ENCODE data around the gene DLL3. TPM values are rescaled to one million over a fixed set of nuclear protein-coding genes. Genes with fewer than 3 reads are reported as not detected.

Gene DLL3
- total RNA-seq, 1 experiment from 2014 or later = 0.17 TPM

DNA sequence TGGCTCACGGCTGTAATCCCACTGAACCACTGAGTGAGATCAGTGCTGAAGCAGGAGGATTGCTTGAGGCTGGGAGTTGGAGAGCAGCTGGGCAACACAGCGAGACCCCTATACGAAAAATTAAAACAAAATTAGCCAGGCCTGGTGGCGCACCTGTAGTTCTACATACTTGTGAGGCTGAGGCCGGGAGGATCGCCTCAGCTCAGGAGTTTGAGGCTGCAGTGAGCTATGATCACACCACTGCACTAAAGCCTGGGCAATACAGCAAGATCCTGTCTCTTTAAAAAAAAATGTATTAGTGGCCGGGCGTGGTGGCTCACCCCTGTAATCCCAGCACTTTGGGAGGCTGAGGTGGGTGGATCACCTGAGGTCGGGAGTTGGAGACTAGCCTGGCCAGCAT, 9.9 kb downstream of the DLL3 start:
- ATAC-seq (no peak), DNase-seq (ENCODE audit: low read depth, low spot score) (no peak)
- no TSS peak for BruUV-seq (replicated peaks)
- no peak overlapping the region for H3K4me2 ChIP-seq (ENCODE audit: low read length)
- TF ChIP-seq, protein P1, sequence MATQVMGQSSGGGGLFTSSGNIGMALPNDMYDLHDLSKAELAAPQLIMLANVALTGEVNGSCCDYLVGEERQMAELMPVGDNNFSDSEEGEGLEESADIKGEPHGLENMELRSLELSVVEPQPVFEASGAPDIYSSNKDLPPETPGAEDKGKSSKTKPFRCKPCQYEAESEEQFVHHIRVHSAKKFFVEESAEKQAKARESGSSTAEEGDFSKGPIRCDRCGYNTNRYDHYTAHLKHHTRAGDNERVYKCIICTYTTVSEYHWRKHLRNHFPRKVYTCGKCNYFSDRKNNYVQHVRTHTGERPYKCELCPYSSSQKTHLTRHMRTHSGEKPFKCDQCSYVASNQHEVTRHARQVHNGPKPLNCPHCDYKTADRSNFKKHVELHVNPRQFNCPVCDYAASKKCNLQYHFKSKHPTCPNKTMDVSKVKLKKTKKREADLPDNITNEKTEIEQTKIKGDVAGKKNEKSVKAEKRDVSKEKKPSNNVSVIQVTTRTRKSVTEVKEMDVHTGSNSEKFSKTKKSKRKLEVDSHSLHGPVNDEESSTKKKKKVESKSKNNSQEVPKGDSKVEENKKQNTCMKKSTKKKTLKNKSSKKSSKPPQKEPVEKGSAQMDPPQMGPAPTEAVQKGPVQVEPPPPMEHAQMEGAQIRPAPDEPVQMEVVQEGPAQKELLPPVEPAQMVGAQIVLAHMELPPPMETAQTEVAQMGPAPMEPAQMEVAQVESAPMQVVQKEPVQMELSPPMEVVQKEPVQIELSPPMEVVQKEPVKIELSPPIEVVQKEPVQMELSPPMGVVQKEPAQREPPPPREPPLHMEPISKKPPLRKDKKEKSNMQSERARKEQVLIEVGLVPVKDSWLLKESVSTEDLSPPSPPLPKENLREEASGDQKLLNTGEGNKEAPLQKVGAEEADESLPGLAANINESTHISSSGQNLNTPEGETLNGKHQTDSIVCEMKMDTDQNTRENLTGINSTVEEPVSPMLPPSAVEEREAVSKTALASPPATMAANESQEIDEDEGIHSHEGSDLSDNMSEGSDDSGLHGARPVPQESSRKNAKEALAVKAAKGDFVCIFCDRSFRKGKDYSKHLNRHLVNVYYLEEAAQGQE (IDR thresholded peaks at IDR 0.05; ENCODE audit: low read depth) = no peak
- TF ChIP-seq POLR2A (IDR thresholded peaks at IDR 0.05; ENCODE audit: borderline replicate concordance, extremely low read depth, insufficient read depth, insufficient read length) (no peak), POLR2AphosphoS5 (IDR thresholded peaks at IDR 0.05; ENCODE audit: low read depth, low read length) (no peak), TCF7L2 (IDR thresholded peaks at IDR 0.05; ENCODE audit: borderline replicate concordance, extremely low read depth, insufficient read depth, insufficient read length) (no peak), CEBPB (IDR thresholded peaks at IDR 0.05; ENCODE audit: low read depth) (no peak), ZFX (IDR thresholded peaks at IDR 0.05) (no peak), SRF (IDR thresholded peaks at IDR 0.05; ENCODE audit: low read depth) (no peak), EGR1 (IDR thresholded peaks at IDR 0.05; ENCODE audit: low read depth) (no peak), FOSL1 (IDR thresholded peaks at IDR 0.05; ENCODE audit: low read depth) (no peak), SIN3A (IDR thresholded peaks at IDR 0.05; ENCODE audit: low read depth) (no peak), RAD21 (IDR thresholded peaks at IDR 0.05; ENCODE audit: low read depth) (no peak), JUND (IDR thresholded peaks at IDR 0.05) (no peak), YY1 (IDR thresholded peaks at IDR 0.05; ENCODE audit: extremely low read depth, insufficient replicate concordance, low read depth, low read length) (no peak), EZH2 (IDR thresholded peaks at IDR 0.05) (no peak), SP1 (IDR thresholded peaks at IDR 0.05; ENCODE audit: low read depth) (no peak)
- TF ChIP-seq, protein P2, sequence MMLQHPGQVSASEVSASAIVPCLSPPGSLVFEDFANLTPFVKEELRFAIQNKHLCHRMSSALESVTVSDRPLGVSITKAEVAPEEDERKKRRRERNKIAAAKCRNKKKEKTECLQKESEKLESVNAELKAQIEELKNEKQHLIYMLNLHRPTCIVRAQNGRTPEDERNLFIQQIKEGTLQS (IDR thresholded peaks at IDR 0.05) = no peak
- TF ChIP-seq, protein P3, sequence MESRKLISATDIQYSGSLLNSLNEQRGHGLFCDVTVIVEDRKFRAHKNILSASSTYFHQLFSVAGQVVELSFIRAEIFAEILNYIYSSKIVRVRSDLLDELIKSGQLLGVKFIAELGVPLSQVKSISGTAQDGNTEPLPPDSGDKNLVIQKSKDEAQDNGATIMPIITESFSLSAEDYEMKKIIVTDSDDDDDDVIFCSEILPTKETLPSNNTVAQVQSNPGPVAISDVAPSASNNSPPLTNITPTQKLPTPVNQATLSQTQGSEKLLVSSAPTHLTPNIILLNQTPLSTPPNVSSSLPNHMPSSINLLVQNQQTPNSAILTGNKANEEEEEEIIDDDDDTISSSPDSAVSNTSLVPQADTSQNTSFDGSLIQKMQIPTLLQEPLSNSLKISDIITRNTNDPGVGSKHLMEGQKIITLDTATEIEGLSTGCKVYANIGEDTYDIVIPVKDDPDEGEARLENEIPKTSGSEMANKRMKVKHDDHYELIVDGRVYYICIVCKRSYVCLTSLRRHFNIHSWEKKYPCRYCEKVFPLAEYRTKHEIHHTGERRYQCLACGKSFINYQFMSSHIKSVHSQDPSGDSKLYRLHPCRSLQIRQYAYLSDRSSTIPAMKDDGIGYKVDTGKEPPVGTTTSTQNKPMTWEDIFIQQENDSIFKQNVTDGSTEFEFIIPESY (IDR thresholded peaks at IDR 0.05; ENCODE audit: extremely low read depth, insufficient replicate concordance, low read length) = no peak
- TF ChIP-seq, protein P4, sequence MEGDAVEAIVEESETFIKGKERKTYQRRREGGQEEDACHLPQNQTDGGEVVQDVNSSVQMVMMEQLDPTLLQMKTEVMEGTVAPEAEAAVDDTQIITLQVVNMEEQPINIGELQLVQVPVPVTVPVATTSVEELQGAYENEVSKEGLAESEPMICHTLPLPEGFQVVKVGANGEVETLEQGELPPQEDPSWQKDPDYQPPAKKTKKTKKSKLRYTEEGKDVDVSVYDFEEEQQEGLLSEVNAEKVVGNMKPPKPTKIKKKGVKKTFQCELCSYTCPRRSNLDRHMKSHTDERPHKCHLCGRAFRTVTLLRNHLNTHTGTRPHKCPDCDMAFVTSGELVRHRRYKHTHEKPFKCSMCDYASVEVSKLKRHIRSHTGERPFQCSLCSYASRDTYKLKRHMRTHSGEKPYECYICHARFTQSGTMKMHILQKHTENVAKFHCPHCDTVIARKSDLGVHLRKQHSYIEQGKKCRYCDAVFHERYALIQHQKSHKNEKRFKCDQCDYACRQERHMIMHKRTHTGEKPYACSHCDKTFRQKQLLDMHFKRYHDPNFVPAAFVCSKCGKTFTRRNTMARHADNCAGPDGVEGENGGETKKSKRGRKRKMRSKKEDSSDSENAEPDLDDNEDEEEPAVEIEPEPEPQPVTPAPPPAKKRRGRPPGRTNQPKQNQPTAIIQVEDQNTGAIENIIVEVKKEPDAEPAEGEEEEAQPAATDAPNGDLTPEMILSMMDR (IDR thresholded peaks at IDR 0.05 in 2 of 3, conservative IDR thresholded peaks at IDR 0.05 in 1 of 3; ENCODE audit: borderline replicate concordance in 1 of 3, insufficient read depth in 1 of 3, low read depth in 2 of 3, low read length in 2 of 3) = no peak
- TF ChIP-seq, protein P5, sequence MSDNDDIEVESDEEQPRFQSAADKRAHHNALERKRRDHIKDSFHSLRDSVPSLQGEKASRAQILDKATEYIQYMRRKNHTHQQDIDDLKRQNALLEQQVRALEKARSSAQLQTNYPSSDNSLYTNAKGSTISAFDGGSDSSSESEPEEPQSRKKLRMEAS (IDR thresholded peaks at IDR 0.05) = no peak
- no peak overlapping the region for H3K4me3 ChIP-seq (replicated peaks in 1 of 2; ENCODE audit: low read depth in 1 of 2, low read length in 2 of 2)
- no peaks in the 10 kb centered on the region for H3K36me3 ChIP-seq (ENCODE audit: control insufficient read depth in 1 of 2, insufficient read depth in 2 of 2, low read length in 2 of 2)
- no peaks in the 10 kb centered on the region for H4K20me1 ChIP-seq (ENCODE audit: insufficient read depth)
- RAD21 ChIA-PET (ENCODE audit: low non-redundant PET in 1 of 2, low total read pairs in 2 of 2, uncharacterized antibody in 2 of 2, unreplicated experiment in 2 of 2) = no interaction called here
- no peaks in the 10 kb centered on the region for H3K79me2 ChIP-seq (ENCODE audit: insufficient read depth, low read length)
- POLR2A ChIA-PET = no interaction called here
- intact Hi-C loops (cut with micrococcal nuclease) = no loop called here
- CTCF ChIA-PET = no interaction called here
- no peaks in the 10 kb centered on the region for H3K9me3 ChIP-seq (ENCODE audit: control insufficient read depth in 1 of 2, insufficient read depth in 1 of 2, low read depth in 1 of 2, low read length in 2 of 2)
- no peaks in the 10 kb centered on the region for H3K9me2 ChIP-seq (ENCODE audit: insufficient read depth)
- no peak overlapping the region for H3K9ac ChIP-seq (ENCODE audit: low read length)
- H3K4me1 ChIP-seq (ENCODE audit: control insufficient read depth in 1 of 2, insufficient read depth in 2 of 2, low read length in 2 of 2) = no peaks in the 10 kb centered on the region
- H3K27ac ChIP-seq (ENCODE audit: low read depth, low read length) = no peak overlapping the region
- no peaks in the 10 kb centered on the region for H3K27me3 ChIP-seq (ENCODE audit: insufficient read depth, low read length)
- no peak overlapping the region for H2AFZ ChIP-seq (ENCODE audit: low read depth, low read length, poor library complexity, severe bottlenecking)

Data from HCT116 (cell line).